ENCODE measurements around the gene TGFBR1.

TGFBR1 gene

DNA sequence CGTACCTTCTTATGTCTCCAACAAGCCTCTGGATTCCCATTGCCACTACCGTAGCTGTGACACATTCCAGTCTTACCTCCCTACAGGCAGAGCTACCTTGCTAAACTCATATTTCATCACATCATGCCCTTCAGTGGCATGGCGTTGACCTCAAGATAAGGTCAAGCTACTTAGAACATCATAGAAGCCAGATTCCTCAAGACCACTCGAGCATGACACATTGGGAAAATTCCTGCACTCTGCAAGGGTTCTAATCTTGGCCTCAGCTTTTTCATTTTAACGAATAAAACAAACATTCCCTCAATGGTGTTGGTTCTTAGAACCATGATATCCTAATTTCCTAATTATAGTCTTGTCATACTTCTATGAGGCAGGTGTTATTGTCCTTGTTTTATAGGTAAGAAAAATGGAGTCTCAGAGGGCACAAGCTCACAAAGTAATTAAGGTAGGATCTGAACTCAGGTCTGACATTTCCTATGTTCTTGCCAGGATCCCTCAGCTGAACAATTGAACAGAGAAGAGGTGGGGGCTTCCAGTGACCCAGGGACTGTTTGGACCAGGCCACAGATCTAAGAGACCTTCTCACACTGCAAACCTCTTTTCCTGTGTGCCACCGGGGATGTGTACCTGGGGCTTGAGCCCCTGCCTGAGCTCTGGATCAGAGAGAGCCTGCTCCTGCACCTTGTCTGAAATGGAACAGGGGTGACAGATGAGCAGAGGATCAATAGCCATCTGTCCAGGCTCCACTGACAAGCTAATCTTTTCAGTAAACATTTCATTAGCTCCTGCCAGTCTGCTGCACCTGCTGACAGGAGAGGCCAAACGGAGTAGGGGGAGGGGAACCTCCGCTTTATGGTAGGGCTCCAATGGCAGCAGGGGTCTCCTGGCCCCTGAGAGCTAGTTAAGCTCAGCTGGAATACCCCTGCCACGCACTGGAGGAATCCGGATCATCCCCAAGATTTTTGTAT, 67.5 kb downstream of the TGFBR1 start:
- DNase-seq, result no peak

DNA sequence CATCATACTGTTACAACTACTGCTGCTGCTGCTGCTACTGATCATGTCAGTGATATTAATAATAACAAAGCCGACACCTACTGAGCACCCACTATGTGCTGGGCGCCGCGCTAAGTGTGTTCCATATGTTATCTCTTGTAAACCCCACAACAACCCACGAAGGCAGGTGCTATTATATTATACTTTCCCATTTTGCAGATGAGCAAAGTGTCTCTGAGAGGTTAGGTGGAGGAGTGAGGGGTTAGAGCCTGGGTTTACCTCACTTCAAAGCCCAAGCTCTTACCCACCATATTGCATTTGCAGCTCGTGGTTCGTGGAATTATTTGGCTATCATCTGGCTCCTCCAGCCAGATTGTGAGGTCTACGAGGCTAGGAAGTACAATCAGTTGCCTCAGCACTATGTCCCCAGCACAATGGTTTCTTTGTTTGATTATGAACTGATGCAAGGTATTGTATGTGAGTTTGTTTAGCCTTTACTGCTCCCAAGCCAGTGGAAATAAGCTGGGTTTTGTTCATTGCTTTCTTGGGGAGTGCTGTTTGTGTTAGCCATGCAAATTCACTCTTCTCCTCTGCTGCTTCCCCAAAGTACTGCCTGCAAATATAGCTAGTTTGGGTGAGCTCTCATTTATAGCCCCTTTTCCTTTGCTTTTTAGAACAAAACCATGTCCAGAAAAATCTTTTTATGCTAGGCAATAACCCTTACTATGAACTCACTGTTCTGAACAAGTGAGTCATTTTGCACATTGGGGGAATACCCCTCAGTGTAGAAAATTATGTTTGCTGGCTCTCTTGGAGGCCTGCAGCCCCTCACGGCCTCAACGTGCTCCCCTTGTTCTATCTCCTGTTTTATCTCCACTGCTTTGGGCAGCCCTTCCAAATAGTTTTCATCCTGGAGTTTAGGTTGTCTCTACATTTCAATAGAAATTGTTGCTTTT, 68.9 kb downstream of the TGFBR1 start:
- DNase-seq, result no peak

DNA sequence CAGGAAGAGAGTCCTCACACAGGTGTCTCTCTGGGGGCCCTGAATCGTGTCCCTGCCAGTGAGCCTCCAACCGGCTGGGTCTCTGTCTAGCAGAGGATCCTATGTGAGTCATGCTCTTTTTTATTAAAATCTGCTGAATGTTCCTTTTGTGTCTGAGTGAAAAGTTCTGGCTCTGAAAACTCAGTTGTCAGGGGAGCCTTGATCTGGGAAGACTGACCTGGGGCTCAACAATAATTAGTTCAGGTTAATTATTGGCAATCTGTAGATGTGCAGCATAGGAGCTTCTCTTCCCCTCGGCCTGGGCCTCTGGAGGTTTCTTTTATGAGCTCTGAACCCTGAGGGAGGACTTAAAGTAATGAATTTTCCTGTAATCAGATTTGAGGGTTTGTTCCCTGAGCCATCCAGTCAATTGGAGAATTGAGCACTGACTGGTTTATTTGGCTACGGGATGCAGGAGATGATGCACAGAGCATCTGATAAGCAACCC, 71.7 kb downstream of the TGFBR1 start:
- DNase-seq, result no peak

DNA sequence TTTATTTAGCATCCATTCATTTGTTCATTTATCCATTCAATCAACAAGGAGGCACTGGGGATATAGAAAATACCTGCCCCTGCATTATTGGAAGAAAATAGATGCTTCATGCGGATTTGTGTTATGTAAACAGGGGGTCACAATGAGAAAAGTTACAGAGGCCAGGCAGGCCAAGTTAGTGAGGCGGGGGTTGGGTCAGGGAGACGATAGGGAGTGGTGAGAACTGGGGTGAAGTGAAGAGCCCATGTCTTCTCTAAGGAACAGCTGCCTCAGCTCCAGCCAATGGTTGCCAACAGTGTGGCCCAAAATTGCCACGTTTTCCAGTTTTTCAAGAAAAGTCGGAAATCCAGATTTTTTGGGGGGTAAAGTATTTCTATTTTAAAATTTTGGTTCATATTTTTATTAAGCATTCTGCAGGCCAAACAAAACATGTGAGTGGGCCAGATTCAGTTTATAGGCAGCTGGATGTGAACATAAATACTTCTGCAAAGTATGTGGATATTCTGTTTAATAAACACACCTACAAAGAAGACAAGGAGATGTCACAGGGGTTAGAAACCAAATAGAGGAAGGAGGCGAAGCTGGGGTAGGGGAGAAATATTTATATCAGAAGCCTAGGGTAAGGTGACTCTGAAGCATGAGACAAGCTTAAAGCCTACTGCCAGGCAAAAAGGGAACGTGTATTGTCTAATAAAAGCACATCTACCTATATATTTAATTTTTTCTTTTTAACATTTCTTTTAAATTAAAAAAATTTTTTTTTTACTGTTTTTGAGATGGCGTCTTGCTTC, 72.9 kb downstream of the TGFBR1 start:
- DNase-seq, result no peak

DNA sequence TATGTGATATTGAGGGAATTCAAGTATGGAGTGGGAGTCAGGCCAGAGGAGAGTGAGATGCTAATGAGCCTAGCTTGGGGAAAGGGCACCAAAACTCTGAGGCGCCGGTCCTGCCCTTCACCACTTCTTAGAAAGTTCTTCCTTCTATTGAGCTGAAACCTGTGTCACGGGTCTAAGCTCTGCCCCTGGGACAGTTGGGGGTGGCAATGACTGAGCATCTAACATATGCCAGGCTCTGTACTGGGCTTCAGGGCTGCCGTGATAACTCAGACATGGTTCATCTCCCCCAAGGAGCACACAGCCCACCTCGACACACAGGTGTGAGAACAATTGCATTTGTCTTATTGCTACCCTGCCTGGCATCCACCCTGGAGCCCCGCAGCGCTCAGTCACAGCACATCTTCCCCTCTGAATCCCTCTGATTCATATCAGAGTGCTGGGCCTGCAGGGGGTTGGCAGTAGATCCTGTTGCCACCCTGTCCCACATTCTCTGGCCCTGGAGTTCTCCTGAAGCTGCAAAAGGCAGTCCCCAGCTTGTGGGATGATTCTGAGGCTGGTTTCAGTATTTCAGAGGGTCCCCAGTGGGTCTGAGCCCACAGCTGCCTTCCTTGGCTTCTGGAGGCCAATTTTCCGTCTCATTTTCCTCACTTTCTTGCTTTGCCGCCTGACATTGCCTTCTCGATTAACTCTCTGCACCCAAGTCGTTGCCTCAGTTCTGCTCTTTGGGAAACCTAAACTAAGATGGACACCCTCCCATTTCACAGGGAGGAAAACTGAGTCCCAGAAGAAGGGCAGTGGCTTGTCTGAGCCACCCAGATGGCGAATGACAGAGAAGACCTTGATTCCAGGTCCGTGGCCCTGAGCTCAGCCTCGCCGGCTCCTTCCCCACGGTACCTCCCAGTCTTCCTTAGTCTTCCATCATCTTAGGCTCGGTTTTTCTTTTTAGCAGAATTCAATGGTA, 74.3 kb downstream of the TGFBR1 start:
- no peak for DNase-seq

- no peak for DNase-seq
These were observed 75.3 kb downstream of the TGFBR1 start for GRCh38 chr9:99180199-99180598.

DNA sequence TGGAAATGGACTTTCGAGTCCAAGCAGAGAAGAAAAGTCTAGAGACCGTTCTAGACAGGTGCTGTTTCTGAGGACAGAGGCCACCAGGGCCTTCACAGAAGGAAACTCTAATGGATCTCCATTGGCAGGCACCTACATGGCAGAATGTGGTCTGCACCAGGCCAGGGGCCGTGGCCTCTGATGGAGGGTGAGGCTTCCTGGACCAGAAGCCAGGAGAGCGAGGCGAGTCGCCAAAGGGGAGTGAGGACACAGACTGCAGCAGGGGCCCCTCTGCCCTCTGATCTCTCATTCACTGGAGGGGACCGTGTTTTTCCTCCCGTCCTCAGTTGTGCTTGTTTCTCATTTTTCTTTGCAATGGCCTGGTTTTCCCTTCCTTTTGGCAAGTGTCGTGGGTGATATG, 75.7 kb downstream of the TGFBR1 start:
- no peak for DNase-seq

DNA sequence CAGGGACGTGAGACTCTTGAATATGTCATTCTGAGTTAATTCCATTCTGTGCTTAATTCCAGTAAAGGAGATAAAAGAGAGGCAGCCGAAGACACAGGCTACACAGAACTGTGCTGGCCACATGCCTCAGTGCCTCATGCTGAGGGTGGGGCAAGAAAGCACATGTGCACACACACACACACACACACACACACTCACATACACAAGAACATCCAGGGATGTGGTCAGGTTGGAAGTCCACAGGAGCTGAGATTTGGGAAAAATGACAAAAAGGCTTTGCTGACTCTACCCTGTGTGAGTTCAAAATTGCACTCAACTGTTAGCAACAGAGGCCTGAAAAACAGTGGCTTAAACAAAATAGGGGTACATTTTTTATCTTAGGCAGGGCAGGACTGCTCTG, 76.3 kb downstream of the TGFBR1 start:
- DNase-seq, result no peak

DNA sequence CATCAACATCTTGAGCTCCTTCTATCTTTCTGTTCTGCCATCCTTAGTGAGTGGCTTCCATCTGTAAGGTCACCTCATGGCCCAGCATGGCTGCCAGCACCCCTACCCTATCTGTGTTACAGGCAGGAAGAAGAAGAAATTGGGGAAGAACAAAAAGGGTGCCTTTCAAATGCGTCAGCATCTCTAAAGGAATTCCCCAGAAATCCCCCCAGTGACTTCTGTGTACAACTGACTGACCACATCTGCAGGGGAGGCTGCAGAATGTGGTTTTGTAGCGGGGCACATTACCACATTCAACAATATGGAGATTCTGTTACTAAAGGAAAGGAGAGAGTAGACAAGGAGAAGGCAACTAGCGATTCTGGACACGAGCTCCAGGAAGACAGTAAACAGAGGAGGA, 76.7 kb downstream of the TGFBR1 start:
- DNase-seq, result no peak

GRCh38 chr9:99182356-99182755, 77.4 kb downstream of the TGFBR1 start:
- DNase-seq, result no peak

DNA sequence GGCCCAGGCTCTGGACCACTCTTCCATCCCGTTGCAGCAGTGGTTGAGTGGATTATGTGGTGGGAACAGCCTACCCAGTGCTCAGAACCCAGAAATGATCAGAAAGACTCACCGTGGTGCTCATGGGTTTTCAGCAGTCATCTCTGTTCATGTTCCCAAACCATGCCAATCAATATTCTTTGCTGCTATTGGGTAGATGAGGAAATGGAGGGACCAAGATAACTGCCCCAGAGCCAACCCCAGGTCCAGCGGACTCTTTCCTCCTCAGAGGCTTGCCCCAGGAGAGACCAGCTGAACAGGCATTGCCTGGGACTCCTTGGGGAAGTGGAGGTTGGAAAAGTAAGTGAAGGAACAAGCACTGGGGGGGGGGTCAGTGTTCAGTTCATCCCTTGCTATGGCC, 78.7 kb downstream of the TGFBR1 start:
- no peak for DNase-seq

GRCh38 chr9:99184110-99184474, 79.2 kb downstream of the TGFBR1 start:
- no peak for DNase-seq

DNA sequence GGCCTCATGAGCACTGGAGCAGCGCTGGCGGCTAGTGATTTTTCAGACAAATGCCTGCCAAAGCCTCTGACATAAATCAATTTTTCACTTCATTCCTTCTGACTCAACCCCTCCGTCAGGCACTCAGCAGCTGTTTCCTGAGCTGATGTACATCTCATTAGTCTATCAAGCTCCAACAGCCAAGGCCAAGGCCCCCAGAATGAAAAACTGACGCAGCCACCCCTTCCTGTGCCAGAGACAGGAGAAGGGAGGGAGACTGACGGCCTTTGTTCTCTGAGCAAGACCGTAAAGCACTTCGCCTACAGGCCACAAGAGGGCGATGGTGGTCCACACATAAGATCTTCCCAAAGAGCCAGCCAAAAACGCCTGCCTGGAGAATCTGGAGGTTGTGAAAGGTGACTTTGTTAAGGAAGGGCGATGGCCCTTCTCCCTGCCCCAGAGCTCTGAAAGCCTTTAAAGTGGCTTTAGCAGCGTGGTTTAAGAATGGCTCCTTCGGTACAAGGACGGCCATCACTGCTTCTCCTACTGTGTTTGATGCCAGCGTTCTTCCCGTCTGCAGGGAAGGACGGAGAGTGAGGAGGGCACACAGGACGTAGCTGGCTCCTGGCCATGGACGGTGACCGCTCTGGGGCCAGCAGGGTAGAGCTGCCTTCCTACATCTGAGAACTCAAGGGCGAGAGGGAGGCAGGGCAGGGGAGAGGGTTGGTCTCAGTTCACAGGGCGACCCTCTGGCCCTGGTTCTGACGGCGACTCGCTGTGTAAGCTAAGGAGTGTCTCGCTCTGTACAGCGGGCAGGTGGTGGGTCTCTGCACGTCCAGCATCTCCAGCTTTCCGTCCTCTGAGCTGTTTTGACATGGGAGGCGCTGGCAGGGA, 79.8 kb downstream of the TGFBR1 start:
- peak; percentile 84 to 85 for DNase-seq

DNA sequence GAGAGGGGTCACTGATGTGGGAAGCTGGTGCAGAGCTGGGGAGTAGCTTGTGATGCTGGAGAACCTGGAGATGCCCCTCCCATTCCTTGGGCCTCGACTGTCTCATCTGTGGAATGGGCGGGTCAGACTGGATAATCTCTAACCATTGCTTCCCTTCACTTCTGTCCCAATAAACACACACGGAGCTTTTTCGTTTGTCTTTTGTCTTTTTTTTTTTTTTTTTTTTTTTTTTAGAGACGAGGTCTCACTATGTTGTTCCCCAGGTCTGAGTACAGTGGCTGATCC, 80.4 kb downstream of the TGFBR1 start:
- DNase-seq, result no peak

DNA sequence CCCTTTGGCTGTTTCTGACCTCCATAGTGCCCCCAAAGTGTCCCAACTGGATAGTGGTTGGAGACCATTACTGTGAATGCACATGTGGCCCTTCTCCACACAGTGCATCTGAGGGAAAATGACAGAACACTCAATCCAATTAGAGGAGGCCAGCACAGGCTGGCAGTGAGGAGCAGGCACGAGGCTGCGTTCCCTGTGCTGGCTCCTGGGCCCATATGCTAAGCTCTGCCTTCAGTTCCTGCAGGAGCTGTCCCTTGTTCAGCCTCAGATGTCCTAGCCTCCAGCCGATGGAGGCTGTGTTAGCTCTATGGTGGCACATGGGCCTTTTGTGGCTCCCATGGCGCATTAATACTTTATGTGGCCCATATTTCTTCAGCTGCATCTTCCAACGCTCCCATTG, 81.0 kb downstream of the TGFBR1 start:
- DNase-seq, result no peak

DNA sequence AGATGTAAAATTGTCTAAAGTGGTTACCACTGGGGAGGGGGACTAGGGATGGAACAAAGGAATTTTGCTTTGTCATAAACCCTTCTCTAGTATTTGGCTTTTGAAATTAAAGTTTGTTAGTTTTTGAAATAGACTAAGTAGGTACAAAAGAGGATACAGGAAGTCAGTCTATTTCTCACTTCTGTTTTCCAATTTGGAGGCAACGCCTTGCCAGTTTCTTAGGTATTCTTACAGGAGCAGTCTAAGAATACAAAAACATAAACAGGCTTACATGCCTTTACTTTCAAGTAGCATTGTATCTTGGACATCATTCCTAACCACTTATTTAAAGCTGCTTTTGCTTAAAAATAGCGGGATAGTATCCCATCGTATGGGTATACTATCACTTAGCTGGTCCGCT, 82.4 kb downstream of the TGFBR1 start:
- no peak for DNase-seq

DNA sequence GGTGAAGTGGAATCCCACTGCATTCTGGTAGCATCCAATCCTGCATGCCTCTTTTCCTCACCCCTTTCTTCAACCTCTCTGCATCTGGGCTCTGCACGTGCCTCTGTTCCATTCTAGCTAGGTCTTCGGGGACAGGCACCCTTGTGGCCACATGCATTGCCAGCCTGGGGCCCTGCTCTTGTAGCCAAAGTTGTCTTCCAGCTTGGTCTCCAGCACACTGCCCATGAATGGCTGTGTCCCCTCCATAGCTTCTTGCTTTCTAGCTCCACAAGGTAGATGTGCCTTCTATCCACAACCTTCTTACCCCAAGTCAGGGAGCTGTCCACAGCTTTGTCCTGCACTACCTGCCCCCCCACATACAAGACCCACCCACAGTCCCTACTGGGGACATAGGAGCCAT, 84.3 kb downstream of the TGFBR1 start:
- DNase-seq, result no peak

DNA sequence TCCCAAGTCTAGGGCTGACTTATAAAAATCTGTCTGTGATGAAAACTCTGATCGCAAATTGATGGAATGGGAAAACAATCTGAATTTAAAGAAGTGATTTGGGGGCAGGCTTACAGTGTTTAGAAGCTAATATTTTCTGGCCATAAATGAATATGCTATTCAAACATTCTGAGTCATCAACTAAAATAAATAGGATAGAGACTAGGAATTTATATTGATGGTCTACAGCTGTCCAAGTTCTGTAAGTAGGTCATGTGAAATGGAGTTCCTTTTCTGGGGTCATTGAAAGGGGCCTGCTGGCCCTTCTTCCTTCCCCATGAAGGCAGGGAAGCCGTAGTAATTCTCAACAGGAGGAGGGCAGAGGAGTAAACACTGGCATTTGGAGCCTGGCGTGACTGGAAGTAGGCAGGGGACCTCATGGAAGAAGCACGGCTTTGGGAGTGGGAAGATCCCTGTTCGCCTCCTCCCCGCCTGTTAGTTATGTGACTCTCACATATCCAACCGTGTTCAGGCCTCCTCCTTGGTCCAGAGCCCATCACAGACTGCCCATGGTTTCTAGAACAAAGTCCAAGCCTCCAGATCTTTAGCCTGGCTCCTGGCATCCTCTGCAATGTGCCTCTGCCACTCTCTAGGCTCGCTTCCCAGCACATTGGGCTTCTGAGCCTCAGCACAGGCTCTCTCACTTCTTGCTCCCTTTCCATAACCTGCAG, 85.1 kb downstream of the TGFBR1 start:
- DNase-seq, result no peak

DNA sequence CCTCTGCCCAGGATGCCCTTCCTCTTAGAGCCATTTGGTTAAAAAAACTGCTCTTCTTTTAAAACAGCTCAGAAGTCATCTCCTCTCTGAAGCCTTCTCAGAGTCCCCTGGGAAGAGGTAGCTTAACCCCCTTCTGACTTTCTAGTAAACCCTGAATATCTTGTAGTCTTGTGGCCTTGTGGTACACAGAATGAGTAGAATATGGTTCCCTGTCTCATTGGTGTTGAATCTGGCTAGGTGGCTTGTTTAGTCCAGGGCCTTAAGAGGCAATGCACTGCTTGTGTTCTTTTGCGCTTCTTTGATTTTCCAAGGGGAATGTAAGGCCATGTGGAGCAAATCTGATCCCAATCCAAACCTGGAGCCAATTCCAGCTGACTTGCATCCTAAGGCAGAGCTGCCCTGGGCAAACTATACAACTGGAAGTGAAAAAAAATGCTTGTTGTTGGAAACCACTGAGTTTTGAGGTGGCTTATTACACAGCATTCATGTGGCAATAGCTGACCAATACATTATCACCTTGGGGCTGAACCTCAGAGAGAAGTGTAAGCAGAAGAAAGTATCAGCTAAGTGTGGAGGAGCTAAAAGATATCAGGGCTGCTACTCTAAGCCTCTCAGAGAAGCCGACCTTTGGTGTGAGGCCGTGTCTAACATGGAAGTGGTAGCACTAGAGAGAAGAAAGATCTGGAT, 85.8 kb downstream of the TGFBR1 start:
- DNase-seq, result no peak

Measured in Kasumi-1 (cell line).